Glutamatergic neuron (in vitro differentiated cells): ENCODE results near the gene FIGN. TPM values are rescaled to one million over a fixed set of nuclear protein-coding genes. Genes with fewer than 3 reads are reported as not detected.

ENCODE experiments used
- DNase-seq: peaks from one replicate; pipeline ENCODE4 v3.0.0; 2022
- H3K27ac Mint-ChIP-seq: one replicate; pipeline ENCODE4 v1.8.0; 2020; ENCODE audit warnings: mild to moderate bottlenecking, mixed read lengths, inconsistent platforms; ENCODE audit not compliant: unreplicated experiment
- H3K27me3 Mint-ChIP-seq: one replicate; pipeline ENCODE4 v1.8.0; 2020; ENCODE audit warnings: mild to moderate bottlenecking, moderate library complexity, mixed read lengths, inconsistent platforms; ENCODE audit not compliant: unreplicated experiment
- H3K36me3 Mint-ChIP-seq: one replicate; pipeline ENCODE4 v1.8.0; 2020; ENCODE audit warnings: mild to moderate bottlenecking, mixed read lengths, inconsistent platforms; ENCODE audit not compliant: unreplicated experiment
- H3K4me1 Mint-ChIP-seq: one replicate; pipeline ENCODE4 v1.8.0; 2020; ENCODE audit warnings: mild to moderate bottlenecking, low read depth, mixed read lengths, inconsistent platforms; ENCODE audit not compliant: unreplicated experiment
- H3K4me3 Mint-ChIP-seq: one replicate; pipeline ENCODE4 v1.8.0; 2020; ENCODE audit warnings: mild to moderate bottlenecking, mixed read lengths, inconsistent platforms; ENCODE audit not compliant: unreplicated experiment
- H3K9me3 Mint-ChIP-seq: one replicate; pipeline ENCODE4 v1.8.0; 2020; ENCODE audit warnings: mild to moderate bottlenecking, moderate library complexity, mixed read lengths, inconsistent platforms; ENCODE audit not compliant: unreplicated experiment
- CTCF ChIP-seq: fragments of 200-600 bp; sonication (generic); IDR thresholded peaks from one replicate; pipeline ENCODE4 v1.5.0; 2021; ENCODE audit not compliant: partially characterized antibody, unreplicated experiment
- total RNA-seq: library from RNA; stranded (reverse); fragmentation: NEBNext Ultra II Directional; extraction: Animal tissue kit (Norgen Biotek cat#: 25700); gene quantifications from one replicate; pipeline ENCODE4 v1.2.1, GENCODE V29; 2021; ENCODE audit not compliant: unreplicated experiment

FIGN gene
- total RNA-seq, 1 donor from 2014 or later: 12.4 TPM

- peaks cover 2% of the 10 kb centered on the region for H3K9me3 Mint-ChIP-seq
- H3K27me3 Mint-ChIP-seq: no peaks in the 10 kb centered on the region
- H3K4me3 Mint-ChIP-seq: no peak overlapping the region
- TF ChIP-seq CTCF: no peak
- no peaks in the 10 kb centered on the region for H3K36me3 Mint-ChIP-seq
- no peak for DNase-seq
- no peak overlapping the region for H3K27ac Mint-ChIP-seq
- peaks cover 39% of the 10 kb centered on the region for H3K4me1 Mint-ChIP-seq
Measured at GRCh38 chr2:163713534-163714311, 22.1 kb downstream of the FIGN start.

- Mint-ChIP-seq H3K27ac (no peak overlapping the region), H3K4me3 (no peak overlapping the region), H3K36me3 (no peaks in the 10 kb centered on the region), H3K27me3 (no peaks in the 10 kb centered on the region), H3K4me1 (peaks cover 26% of the 10 kb centered on the region), H3K9me3 (no peaks in the 10 kb centered on the region)
- TF ChIP-seq CTCF: no peak
- DNase-seq: no peak
Measured at GRCh38 chr2:163711699-163712098, 24.1 kb downstream of the FIGN start.

- H3K4me1 Mint-ChIP-seq: peaks cover 24% of the 10 kb centered on the region
- no peak overlapping the region for H3K4me3 Mint-ChIP-seq
- H3K27ac Mint-ChIP-seq: no peak overlapping the region
- no peak for TF ChIP-seq CTCF
- no peaks in the 10 kb centered on the region for H3K27me3 Mint-ChIP-seq
- no peak for DNase-seq
- H3K36me3 Mint-ChIP-seq: no peaks in the 10 kb centered on the region
- H3K9me3 Mint-ChIP-seq: no peaks in the 10 kb centered on the region
Measured at GRCh38 chr2:163711258-163711657, 24.6 kb downstream of the FIGN start.

- Mint-ChIP-seq H3K4me1 (peaks cover 10% of the 10 kb centered on the region), H3K4me3 (no peak overlapping the region), H3K27me3 (no peaks in the 10 kb centered on the region), H3K9me3 (no peaks in the 10 kb centered on the region), H3K36me3 (no peaks in the 10 kb centered on the region), H3K27ac (no peak overlapping the region)
- no peak for TF ChIP-seq CTCF
- DNase-seq: no peak
Measured at GRCh38 chr2:163709270-163709669, 26.5 kb downstream of the FIGN start.

- no peaks in the 10 kb centered on the region for H3K36me3 Mint-ChIP-seq
- no peak for DNase-seq
- peaks cover 6% of the 10 kb centered on the region for H3K4me1 Mint-ChIP-seq
- TF ChIP-seq CTCF: no peak
- H3K4me3 Mint-ChIP-seq: no peak overlapping the region
- H3K27me3 Mint-ChIP-seq: no peaks in the 10 kb centered on the region
- no peaks in the 10 kb centered on the region for H3K9me3 Mint-ChIP-seq
- H3K27ac Mint-ChIP-seq: no peak overlapping the region
Measured at GRCh38 chr2:163708265-163708664, 27.5 kb downstream of the FIGN start.
